Caco-2 (cell line): ENCODE data around the gene COG3. TPM values are rescaled to one million over a fixed set of nuclear protein-coding genes. Genes with fewer than 3 reads are reported as not detected.
A peak's percentile ranks its signal among the peaks of the same experiment; 100 is the strongest.

Source experiments
- BruUV-seq: library from RNA; stranded (reverse); fragments of 400-500 nt; replicated peaks from 2 replicates; lab custom pipeline; 2021; lab: Mats Ljungman, UMichigan
- CTCF ChIA-PET: fragments of 300-600 bp; sonication (Branson Sonifier 250); formaldehyde crosslinking; loops from one replicate; lab custom pipeline; 2022; ENCODE audit warnings: antibody characterized with exemption; lab: Charles Lee
- POLR2A ChIA-PET: fragments of 300-600 bp; sonication (Branson Sonifier 250); formaldehyde crosslinking; loops from one replicate; lab custom pipeline; 2022; ENCODE audit warnings: antibody characterized with exemption; lab: Charles Lee
- DNase-seq, 2 experiments: peaks; one replicate each; pipeline versions ENCODE4 v3.0.0 to v3.0.0-alpha.2; 2020 to 2022
- H3K27me3 ChIP-seq: replicated peaks from 2 replicates; pipeline ENCODE4 v1.6.0; 2011; ENCODE audit warnings: low read length; ENCODE audit not compliant: control insufficient read depth, insufficient read depth
- H3K36me3 ChIP-seq: 2 replicates; pipeline ENCODE4 v1.5.1; 2011; ENCODE audit warnings: low read length; ENCODE audit not compliant: control insufficient read depth, insufficient read depth
- H3K4me1 ChIP-seq: fragments of 250-450 bp; sonication (Bioruptor Pico); 2 replicates; pipeline ENCODE4 v1.5.1; 2020; ENCODE audit warnings: mild to moderate bottlenecking
- H3K4me3 ChIP-seq: 2 replicates; pipeline ENCODE4 v1.5.1; 2011; ENCODE audit warnings: low read depth, mild to moderate bottlenecking, control low read depth, low read length
- H3K9me3 ChIP-seq: fragments of 250-450 bp; sonication (Bioruptor Pico); 2 replicates; pipeline ENCODE4 v1.5.1; 2020; ENCODE audit warnings: mild to moderate bottlenecking, moderate library complexity
- H3K27ac Mint-ChIP-seq: one replicate; pipeline ENCODE4 v1.8.0; 2022; ENCODE audit warnings: mixed read lengths; ENCODE audit not compliant: unreplicated experiment
- H3K27me3 Mint-ChIP-seq: one replicate; pipeline ENCODE4 v1.8.0; 2022; ENCODE audit warnings: mixed read lengths; ENCODE audit not compliant: insufficient read depth, unreplicated experiment
- H3K36me3 Mint-ChIP-seq: one replicate; pipeline ENCODE4 v1.8.0; 2022; ENCODE audit warnings: mild to moderate bottlenecking, mixed read lengths; ENCODE audit not compliant: insufficient read depth, unreplicated experiment
- H3K4me1 Mint-ChIP-seq: one replicate; pipeline ENCODE4 v1.8.0; 2022; ENCODE audit warnings: low read depth, mixed read lengths; ENCODE audit not compliant: unreplicated experiment
- H3K4me3 Mint-ChIP-seq: one replicate; pipeline ENCODE4 v1.8.0; 2022; ENCODE audit warnings: mild to moderate bottlenecking, moderate library complexity, mixed read lengths; ENCODE audit not compliant: unreplicated experiment
- H3K9me3 Mint-ChIP-seq: one replicate; pipeline ENCODE4 v1.8.0; 2022; ENCODE audit warnings: mixed read lengths; ENCODE audit not compliant: unreplicated experiment
- CTCF ChIP-seq, 2 experiments: fragments of 200-600 bp in 1 of 2; IDR thresholded peaks; 1 replicate in 1 of 2; 2 replicates in 1 of 2; pipeline versions ENCODE4 v1.5.1 to v1.8.0; 2011 to 2022; ENCODE audit warnings: antibody characterized with exemption in 1 of 2, control low read depth in 1 of 2, inconsistent platforms in 1 of 2, low read depth in 1 of 2, low read length in 1 of 2, mild to moderate bottlenecking in 1 of 2, moderate library complexity in 1 of 2; ENCODE audit not compliant: insufficient read depth in 1 of 2, severe bottlenecking in 1 of 2, unreplicated experiment in 1 of 2
- intact Hi-C: fragments of 100-400 bp; cut with micrococcal nuclease; formaldehyde crosslinking; loops from one replicate; pipeline ENCODE4 v1.10.0; 2022; ENCODE audit not compliant: unreplicated experiment
- total RNA-seq: library from RNA; stranded (reverse); gene quantifications from 2 replicates; pipeline ENCODE4 v1.2.3, GENCODE V29; 2022

The COG3 gene
- total RNA-seq, 1 experiment from 2014 or later, result 35.8 TPM

- CTCF ChIA-PET, result interaction anchor here (0.6 to 1.2 kb wide), 5 partner anchors 11 to 218 kb away, joined by 3 to 7 read pairs (median 3); no protein-coding TSS in a partner anchor
- POLR2A ChIA-PET, result interaction anchor here (0.7 kb wide), 1 partner anchor 968 kb away, joined by 3 read pairs; no protein-coding TSS in a partner anchor
These were observed 45.9 kb downstream of the COG3 start for GRCh38 chr13:45510672-45511071.

GRCh38 chr13:45511310-45512097 lies 46.8 kb downstream of the COG3 start:
- CTCF ChIA-PET, result interaction anchor here (0.6 to 1.2 kb wide), 3 partner anchors 10 to 217 kb away, joined by 3 to 7 read pairs (median 6); no protein-coding TSS in a partner anchor
- no peaks in the 10 kb centered on the region for H3K9me3 ChIP-seq
- Mint-ChIP-seq H3K27me3 (no peaks in the 10 kb centered on the region), H3K4me1 (peaks cover 6% of the 10 kb centered on the region), H3K36me3 (peaks cover 55% of the 10 kb centered on the region), H3K4me3 (no peak overlapping the region), H3K27ac (peak overlapping the region; percentile 25), H3K9me3 (no peaks in the 10 kb centered on the region)
- no peak overlapping the region for H3K4me3 ChIP-seq
- no TSS peak for BruUV-seq
- intact Hi-C loops, result loop anchor here (1.0 to 5.0 kb wide), 5 partner anchors 8 to 217 kb away; no protein-coding TSS in a partner anchor
- peaks cover 4% of the 10 kb centered on the region; the same call in 1 of the 2 replicates for H3K36me3 ChIP-seq
- peak; percentile 74 to 79 for TF ChIP-seq CTCF (IDR thresholded peaks at IDR 0.05; ENCODE audit: insufficient read depth in 1 of 2, low read depth in 1 of 2, low read length in 1 of 2, severe bottlenecking in 1 of 2, unreplicated experiment in 1 of 2)
- POLR2A ChIA-PET, result no interaction called here
- H3K4me1 ChIP-seq, result peaks cover 18% of the 10 kb centered on the region
- DNase-seq, result peak in 1 of 2 experiments; percentile 74
- H3K27me3 ChIP-seq, result no peaks in the 10 kb centered on the region

More at GRCh38 chr13:45510672-45511071, 45.9 kb downstream of the COG3 start:
- no peaks in the 10 kb centered on the region for H3K9me3 Mint-ChIP-seq
- Histone ChIP-seq H3K27me3 (no peaks in the 10 kb centered on the region), H3K4me3 (no peak overlapping the region), H3K4me1 (peaks cover 13% of the 10 kb centered on the region), H3K9me3 (no peaks in the 10 kb centered on the region), H3K36me3 (peaks cover 4% of the 10 kb centered on the region; the same call in 1 of the 2 replicates)
- peaks cover 55% of the 10 kb centered on the region for H3K36me3 Mint-ChIP-seq
- H3K27me3 Mint-ChIP-seq, result no peaks in the 10 kb centered on the region
- H3K4me3 Mint-ChIP-seq, result no peak overlapping the region
- BruUV-seq, result no TSS peak
- no peak overlapping the region for H3K27ac Mint-ChIP-seq
- peaks cover 6% of the 10 kb centered on the region for H3K4me1 Mint-ChIP-seq
- TF ChIP-seq CTCF (IDR thresholded peaks at IDR 0.05; ENCODE audit: insufficient read depth in 1 of 2, low read depth in 1 of 2, low read length in 1 of 2, severe bottlenecking in 1 of 2, unreplicated experiment in 1 of 2), result peak in 1 of 2 experiments; percentile 6
- DNase-seq, result no peak
- intact Hi-C loops, result loop anchor here (1.0 to 5.0 kb wide), 5 partner anchors 9 to 218 kb away; no protein-coding TSS in a partner anchor

GRCh38 chr13:45512098-45512496 lies 47.4 kb downstream of the COG3 start:
- peaks cover 4% of the 10 kb centered on the region; the same call in 1 of the 2 replicates for H3K36me3 ChIP-seq
- CTCF ChIA-PET, result interaction anchor here (0.6 kb wide), 1 partner anchor 182 kb away, joined by 3 read pairs; no protein-coding TSS in a partner anchor
- H3K4me1 ChIP-seq, result peaks cover 24% of the 10 kb centered on the region
- no peak overlapping the region for H3K4me3 Mint-ChIP-seq
- no peaks in the 10 kb centered on the region for H3K9me3 ChIP-seq
- peaks cover 6% of the 10 kb centered on the region for H3K4me1 Mint-ChIP-seq
- TF ChIP-seq CTCF (IDR thresholded peaks at IDR 0.05; ENCODE audit: insufficient read depth in 1 of 2, low read depth in 1 of 2, low read length in 1 of 2, severe bottlenecking in 1 of 2, unreplicated experiment in 1 of 2), result no peak
- no peaks in the 10 kb centered on the region for H3K9me3 Mint-ChIP-seq
- POLR2A ChIA-PET, result interaction anchor here (0.6 kb wide), 1 partner anchor 8 kb away, joined by 3 read pairs; no protein-coding TSS in a partner anchor
- no peaks in the 10 kb centered on the region for H3K27me3 Mint-ChIP-seq
- no peaks in the 10 kb centered on the region for H3K27me3 ChIP-seq
- H3K36me3 Mint-ChIP-seq, result peaks cover 55% of the 10 kb centered on the region
- intact Hi-C loops, result loop anchor here (5.0 kb wide), 1 partner anchor 70 kb away; no protein-coding TSS in a partner anchor
- H3K27ac Mint-ChIP-seq, result no peak overlapping the region
- H3K4me3 ChIP-seq, result no peak overlapping the region
- no peak for DNase-seq
- BruUV-seq, result no TSS peak
